COR-L47 (cell line): ENCODE measurements around the gene ABCC8.
"Not testable (repeated sequence)": the region's sequence is repeated elsewhere in the genome, so short reads cannot be mapped to it uniquely, and the experiment has no call there.

ENCODE experiments used
- DNase-seq: peaks from one replicate; lab custom pipeline; 2025; lab: John Stamatoyannopoulos, UW

ABCC8 gene

GRCh38 chr11:17428925-17429324 lies 47.7 kb downstream of the ABCC8 start:
- no peak for DNase-seq

- no peak for DNase-seq
These were observed 48.4 kb downstream of the ABCC8 start for GRCh38 chr11:17428261-17428660.

GRCh38 chr11:17426233-17426632 lies 50.4 kb downstream of the ABCC8 start:
- not testable (repeated sequence) for DNase-seq

- DNase-seq = no peak
These were observed 52.9 kb downstream of the ABCC8 start for GRCh38 chr11:17423533-17424310.

GRCh38 chr11:17421781-17422180 lies 54.9 kb downstream of the ABCC8 start:
- no peak for DNase-seq

GRCh38 chr11:17418444-17419081 lies 58.1 kb downstream of the ABCC8 start:
- DNase-seq = no peak

DNA sequence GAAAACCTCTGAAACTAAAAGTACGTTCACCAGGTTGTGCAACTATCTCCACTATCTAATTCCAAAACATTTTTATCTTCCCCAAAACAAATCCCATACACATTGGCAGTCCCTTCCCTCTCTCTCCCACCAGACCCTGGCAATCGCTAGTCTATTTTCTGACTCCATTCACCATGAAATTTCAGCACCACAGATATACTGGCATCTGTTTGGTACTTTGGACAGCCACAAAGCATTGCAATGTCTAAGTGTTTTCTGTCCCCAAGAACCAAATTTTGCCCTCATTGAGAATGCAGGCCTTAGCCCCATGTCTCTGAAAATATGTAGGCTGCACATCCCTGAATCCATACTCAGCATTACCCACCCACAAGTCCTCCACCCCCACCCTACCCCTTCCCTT lies 60.2 kb downstream of the ABCC8 start:
- no peak for DNase-seq

- no peak for DNase-seq
These were observed 61.0 kb downstream of the ABCC8 start for GRCh38 chr11:17415523-17416104.

DNA sequence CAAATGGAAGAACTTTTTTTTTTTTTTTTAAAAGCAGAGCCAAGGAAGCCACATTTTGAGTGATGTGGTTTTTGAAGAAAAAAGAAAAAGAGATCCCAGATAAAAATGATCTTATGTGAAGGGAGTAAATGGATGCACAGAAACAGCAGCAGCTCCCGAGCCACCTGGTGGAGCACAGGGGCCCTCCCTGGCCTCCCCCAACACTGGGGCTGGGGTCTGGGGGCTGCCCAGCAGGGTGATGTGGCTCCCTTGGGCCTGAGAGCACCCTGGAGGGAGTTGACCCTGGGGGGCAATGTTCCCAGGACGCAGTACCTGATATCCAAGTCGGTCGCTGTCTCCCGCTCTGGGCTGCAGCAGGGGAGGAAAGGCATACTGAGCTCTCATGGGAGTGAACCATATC lies 61.7 kb downstream of the ABCC8 start:
- DNase-seq = no peak

GRCh38 chr11:17414317-17414737 lies 62.3 kb downstream of the ABCC8 start:
- DNase-seq = peak; percentile 7

GRCh38 chr11:17413414-17414316 lies 63.0 kb downstream of the ABCC8 start:
- DNase-seq = peak; percentile 75

DNA sequence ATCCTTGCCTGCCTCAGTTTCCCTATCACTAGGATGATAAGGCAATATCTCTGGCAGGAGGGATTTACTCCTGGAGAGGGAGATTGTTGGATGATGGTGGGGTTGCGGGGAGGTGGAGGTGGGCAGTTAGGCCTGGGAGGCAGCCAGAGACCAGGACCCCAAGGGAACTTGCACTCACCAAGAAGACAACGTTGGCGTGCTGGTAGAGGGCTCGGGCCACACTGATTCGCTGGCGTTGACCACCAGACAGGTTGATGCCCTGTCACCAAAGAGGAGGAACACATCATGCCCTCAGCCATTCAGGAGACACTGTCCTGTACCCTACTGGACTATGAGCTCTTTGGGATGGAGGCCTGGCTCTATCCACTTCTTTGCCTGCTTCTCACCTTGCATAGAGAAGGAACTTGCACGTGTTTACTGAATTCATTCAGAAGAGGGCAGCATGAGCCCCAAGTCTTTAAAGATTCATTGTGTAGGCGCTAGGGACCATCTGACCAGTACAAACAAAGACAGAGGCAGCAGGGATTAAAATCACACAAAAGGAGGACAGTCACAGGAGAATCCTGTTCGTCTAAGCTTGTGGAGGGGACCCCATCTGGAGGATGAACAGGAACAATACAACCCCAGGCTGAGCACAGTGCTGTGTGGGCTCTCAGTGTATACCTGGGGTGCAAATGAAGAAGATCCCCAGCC lies 64.0 kb downstream of the ABCC8 start:
- peak; percentile 53 for DNase-seq

DNA sequence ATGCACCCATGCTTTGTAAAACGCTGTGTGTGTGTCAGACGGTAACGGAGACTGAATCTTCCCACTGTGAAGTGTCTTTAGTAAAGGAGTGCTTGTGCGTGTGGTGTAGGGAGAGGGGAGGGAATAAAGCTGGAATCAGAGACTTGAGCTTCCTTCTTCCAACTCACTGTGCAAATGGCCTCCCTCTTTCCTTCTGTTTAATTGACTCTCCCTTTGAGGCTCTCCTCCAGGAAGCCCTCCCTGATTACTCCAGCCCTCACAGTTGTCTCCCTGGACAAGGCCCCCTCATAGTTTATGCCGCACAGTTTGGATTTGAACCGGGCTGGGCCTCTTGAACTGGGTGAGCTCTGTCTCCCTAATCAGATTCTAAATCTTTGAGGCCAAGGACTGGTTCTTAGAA lies 65.2 kb downstream of the ABCC8 start:
- DNase-seq = no peak

DNA sequence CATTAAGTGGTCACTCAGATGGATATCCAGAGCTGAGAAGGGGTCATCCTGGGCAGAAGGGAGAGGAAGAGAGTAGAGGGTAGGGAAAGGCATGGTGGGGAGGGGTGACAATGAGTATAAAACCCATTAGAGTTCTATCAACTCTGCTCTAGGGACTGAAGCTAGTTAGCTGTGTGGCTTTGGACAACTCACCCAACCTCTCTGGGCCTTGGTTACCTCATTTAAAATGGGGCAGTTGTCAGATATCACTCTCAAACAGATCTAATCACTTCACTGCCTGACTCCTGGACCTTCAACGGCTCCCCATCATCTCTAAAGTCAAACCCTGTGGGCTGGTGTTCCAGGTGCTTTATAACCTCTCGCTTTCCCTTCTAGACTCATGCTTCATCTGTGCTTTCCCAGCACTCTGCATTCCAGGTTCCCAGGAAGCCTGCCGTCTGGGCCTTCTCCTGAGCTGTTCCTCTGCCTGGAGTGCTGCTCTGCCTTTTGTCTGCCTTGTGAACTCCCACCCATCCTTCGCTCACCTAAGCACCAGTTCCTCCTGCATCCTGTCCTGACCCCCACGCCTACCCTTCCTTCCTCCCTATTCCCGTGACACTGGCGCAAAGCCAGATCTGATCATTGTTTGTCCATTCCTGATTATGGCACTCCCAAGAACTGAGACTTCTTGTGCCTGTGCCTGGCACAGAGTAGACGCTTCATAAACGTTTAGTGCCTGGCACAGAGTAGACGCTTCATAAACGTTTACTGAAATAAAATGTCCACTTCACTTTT lies 65.9 kb downstream of the ABCC8 start:
- DNase-seq = no peak

DNA sequence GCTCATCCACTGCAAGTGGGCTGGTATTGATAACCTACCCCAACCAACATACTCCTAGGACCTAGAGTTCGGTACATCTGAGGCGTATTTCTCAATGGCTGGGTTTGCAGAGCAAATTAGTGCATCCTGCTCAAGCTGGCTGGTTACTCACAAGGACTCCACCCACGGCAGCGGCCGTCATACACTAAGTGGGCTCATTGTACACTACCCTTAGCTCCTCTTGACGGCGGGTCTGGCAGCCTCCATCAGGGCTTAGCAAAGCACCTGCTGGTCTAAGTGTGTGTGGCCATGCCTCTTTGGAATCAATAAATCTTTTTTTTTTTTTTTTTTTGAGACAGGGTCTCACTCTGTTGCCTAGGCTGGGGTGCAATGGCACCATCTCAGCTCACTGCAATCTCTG lies 68.0 kb downstream of the ABCC8 start:
- DNase-seq = no peak

- no peak for DNase-seq
These were observed 68.6 kb downstream of the ABCC8 start for GRCh38 chr11:17408026-17408425.

DNA sequence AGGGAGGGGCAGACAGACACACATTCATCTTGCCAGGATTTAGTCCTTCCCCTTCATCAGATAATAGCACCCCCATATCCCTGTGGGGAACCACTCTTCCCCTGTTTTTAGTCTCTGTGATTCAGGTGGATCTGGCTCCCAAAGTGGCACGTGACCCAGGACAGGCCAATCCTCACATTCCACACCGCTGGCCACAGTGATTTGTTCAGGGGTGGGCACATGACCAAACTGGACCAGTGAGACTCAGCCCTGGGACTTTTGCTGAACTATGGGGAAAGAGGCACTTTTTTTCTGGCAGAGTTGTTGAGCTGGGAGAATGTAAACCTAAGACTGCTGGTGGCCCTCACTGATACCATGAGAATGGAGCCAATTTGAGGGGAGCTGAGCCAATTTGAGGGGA lies 69.1 kb downstream of the ABCC8 start:
- DNase-seq = no peak

GRCh38 chr11:17406818-17407149 lies 69.9 kb downstream of the ABCC8 start:
- DNase-seq = no peak

GRCh38 chr11:17406082-17406817 lies 70.4 kb downstream of the ABCC8 start:
- DNase-seq = no peak
